AG04449 (cell line): ENCODE results near the gene EIPR1.

ENCODE experiments used
- CTCF ChIA-PET: fragments of 350-600 bp; formaldehyde crosslinking; extraction: SDS; loops from one replicate; lab custom pipeline; 2021; ENCODE audit warnings: antibody characterized with exemption; lab: Yijun Ruan, JAX
- POLR2A ChIA-PET: fragments of 400-600, 350-600 bp; formaldehyde crosslinking; extraction: SDS; loops from one replicate; lab custom pipeline; 2020; ENCODE audit warnings: antibody characterized with exemption, inconsistent platforms; lab: Yijun Ruan, JAX
- DNase-seq: peaks from one replicate; pipeline ENCODE4 v3.0.0-alpha.2; 2010; ENCODE audit warnings: low read depth, low spot score
- H3K4me3 ChIP-seq: 2 replicates; pipeline ENCODE4 v1.5.1; 2011; ENCODE audit warnings: low read depth, mild to moderate bottlenecking, control low read depth, low read length
- TF ChIP-seq, protein P1 (sequence below): IDR thresholded peaks from one replicate; pipeline ENCODE4 v1.5.1; 2011; ENCODE audit warnings: mild to moderate bottlenecking, moderate library complexity, low read length, control low read depth, inconsistent platforms; ENCODE audit not compliant: insufficient read depth; ENCODE audit errors: missing control alignments

The EIPR1 gene

DNA sequence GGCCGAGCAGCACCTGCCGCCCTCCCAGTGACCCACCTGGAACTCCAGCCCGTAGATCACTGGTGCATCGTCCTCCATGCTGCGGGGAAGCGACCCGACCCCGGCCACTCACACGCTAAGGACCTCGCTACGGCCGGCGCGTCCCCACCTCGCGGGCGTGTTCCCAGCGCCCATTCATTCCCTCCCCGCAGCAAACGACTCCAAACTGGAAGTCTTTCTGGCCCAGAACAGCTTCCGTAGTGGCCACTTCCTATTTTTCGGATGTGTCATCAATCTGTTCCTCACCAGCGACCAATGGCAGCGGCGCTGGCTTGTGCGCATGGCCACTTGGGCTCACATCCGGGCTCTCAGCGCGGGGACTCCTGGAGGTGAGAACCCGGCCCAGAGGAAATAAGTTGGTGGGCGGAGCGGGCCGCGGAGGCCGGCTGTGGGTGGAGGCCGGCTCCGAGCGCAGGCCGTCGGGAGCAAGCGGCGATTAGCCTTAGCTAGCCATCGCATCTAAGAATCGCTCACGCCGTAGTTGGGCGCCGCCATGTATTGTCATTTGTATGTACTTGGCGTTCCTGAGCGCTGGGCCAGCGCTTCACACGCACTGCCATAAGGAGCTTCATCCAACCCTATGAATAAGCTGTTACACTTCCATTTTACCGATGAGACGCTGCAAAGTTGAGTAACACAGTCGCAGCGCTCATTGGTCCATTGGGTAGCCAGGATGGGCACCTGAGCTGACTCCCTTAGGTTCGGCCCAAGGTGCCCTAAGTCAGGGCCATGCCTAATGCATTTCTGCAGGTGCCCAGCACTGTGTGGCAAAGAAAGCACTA is at the start of gene EIPR1:
TSS of gene EIPR1 (minus strand) at position 207 of the 821 bp plus-strand sequence. CDS start at position 78, 129 bp downstream.
- ChIA-PET POLR2A (no interaction called here), CTCF (interaction anchor here (0.9 to 2.0 kb wide), 2 partner anchors 75 to 198 kb away, joined by 3 to 5 read pairs; no protein-coding TSS in a partner anchor)
- H3K4me3 ChIP-seq = peak within 1 kb of the TSS; percentile 100
- DNase-seq = peak; percentile 91
- TF ChIP-seq, protein P1, sequence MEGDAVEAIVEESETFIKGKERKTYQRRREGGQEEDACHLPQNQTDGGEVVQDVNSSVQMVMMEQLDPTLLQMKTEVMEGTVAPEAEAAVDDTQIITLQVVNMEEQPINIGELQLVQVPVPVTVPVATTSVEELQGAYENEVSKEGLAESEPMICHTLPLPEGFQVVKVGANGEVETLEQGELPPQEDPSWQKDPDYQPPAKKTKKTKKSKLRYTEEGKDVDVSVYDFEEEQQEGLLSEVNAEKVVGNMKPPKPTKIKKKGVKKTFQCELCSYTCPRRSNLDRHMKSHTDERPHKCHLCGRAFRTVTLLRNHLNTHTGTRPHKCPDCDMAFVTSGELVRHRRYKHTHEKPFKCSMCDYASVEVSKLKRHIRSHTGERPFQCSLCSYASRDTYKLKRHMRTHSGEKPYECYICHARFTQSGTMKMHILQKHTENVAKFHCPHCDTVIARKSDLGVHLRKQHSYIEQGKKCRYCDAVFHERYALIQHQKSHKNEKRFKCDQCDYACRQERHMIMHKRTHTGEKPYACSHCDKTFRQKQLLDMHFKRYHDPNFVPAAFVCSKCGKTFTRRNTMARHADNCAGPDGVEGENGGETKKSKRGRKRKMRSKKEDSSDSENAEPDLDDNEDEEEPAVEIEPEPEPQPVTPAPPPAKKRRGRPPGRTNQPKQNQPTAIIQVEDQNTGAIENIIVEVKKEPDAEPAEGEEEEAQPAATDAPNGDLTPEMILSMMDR = peak; percentile 9

DNA sequence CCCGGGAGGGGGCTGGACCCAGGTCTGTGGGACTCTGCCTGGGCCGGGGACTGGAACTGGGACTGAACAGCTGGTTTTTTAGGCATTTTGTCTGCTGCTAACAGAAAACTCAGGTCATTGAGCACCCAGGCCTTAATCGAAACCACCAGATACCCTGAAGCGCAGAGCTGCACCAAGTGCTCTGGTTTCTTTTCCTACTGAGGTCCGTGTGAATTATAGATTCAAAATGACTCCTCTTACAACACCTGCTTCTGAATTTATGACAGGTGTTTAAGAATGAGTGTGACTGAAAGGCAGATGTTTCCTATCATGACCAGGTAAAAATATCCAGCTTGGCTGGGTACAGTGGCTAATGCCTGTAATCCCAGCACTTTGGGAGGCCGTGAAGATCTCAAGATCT is 49.7 kb upstream of the EIPR1 start:
- H3K4me3 ChIP-seq = no peak overlapping the region
- TF ChIP-seq, protein P1 = no peak
- CTCF ChIA-PET = interaction anchor here (0.7 to 7.6 kb wide), 5 partner anchors 13 to 224 kb away, joined by 3 to 94 read pairs (median 7); no protein-coding TSS in a partner anchor
- POLR2A ChIA-PET = no interaction called here
- DNase-seq = no peak

DNA sequence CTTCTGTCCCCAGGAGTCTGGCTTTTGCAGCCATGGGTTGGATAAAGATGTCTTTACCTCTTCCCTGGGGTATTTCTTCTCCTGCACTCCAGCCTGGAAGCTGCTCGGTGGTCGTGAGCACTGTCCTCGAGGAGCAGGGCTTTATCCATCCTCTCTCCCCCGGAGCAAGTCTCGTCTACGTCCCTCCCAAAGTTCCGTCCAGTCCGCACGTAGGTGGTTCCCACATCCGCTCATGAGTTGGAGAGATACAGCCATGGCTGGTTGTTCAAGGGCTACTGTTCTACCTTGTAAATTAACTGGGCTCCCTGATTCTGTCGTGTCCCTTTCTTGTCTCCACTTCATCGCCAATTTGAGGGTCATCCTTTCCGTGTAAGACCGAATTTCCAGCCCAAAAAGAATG is 49.0 kb upstream of the EIPR1 start:
- DNase-seq = no peak
- TF ChIP-seq, protein P1 = no peak
- ChIA-PET POLR2A (no interaction called here), CTCF (interaction anchor here (0.7 to 7.6 kb wide), 6 partner anchors 8 to 225 kb away, joined by 3 to 96 read pairs (median 38); no protein-coding TSS in a partner anchor)
- H3K4me3 ChIP-seq = no peak overlapping the region

DNA sequence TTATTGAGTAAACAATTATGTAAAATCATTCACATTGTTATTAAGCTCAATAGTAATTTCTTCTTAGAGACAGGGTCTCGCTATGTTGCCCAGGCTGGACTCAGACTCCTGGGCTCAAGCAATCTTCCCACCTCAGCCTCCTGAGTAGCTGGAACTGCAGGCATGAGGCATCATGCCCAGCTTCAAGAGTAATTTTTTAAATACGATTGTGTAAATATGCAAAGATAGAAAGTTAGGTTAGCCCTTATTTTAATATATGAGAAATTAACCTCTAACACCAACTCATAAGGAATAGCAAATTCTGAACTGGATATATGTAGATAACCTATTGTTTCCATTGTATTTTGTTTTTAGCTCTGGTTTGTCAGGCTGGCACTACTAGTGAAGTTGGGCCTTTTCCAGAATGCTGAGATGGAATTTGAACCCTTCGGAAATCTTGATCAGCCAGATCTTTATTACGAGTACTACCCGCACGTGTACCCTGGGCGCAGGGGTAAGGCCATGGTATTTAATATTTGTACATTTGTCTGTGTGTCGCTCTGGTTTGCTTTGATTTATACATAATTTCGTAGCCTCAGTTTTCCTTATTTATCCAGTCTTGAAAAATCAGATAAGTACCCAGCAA is 46.7 kb upstream of the EIPR1 start:
- TF ChIP-seq, protein P1 = no peak
- DNase-seq = no peak
- ChIA-PET CTCF (interaction anchor here (0.6 to 7.6 kb wide), 39 partner anchors 8 to 232 kb away, joined by 3 to 96 read pairs (median 5); partner anchors contain the start of gene RNASEH1), POLR2A (no interaction called here)
- no peak overlapping the region for H3K4me3 ChIP-seq

DNA sequence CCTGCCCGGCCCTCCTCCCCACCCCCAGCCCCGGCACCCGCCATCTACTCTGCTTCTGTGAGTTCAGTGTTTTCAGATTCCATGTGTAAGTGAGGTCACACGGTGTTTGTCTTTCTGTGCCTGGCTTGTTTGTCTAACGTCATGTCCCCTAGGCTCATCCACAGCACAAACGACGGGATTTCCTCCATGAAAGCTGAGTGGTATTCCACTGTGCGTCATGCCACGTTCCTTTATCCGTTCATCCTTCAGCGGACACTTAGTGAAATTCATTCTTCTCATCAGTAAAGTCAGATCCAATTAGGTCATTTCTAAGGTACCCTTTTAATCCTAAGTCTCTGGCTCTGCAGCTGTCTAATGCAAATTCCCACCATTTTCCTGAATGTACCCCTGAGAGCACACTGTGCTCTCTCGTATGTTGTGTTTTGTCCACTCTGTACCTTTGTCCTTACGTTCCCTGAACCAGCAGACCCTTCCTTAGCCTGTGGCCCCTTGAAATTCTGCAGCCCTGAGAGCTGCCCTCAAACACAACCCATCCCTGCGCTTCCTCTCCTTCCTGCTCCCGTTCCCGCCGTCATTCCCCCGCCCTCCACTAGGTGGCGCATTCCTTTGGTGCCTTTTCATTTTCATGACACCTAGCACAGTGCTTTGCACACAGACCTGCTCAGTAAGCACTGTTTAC is 46.0 kb upstream of the EIPR1 start:
- DNase-seq = no peak
- POLR2A ChIA-PET = no interaction called here
- CTCF ChIA-PET = interaction anchor here (0.6 to 7.6 kb wide), 39 partner anchors 8 to 233 kb away, joined by 3 to 96 read pairs (median 5); partner anchors contain the start of gene RNASEH1
- TF ChIP-seq, protein P1 = peak; percentile 95
- H3K4me3 ChIP-seq = no peak overlapping the region
